Measurements from ENCODE around the gene CATSPER2.

DNA sequence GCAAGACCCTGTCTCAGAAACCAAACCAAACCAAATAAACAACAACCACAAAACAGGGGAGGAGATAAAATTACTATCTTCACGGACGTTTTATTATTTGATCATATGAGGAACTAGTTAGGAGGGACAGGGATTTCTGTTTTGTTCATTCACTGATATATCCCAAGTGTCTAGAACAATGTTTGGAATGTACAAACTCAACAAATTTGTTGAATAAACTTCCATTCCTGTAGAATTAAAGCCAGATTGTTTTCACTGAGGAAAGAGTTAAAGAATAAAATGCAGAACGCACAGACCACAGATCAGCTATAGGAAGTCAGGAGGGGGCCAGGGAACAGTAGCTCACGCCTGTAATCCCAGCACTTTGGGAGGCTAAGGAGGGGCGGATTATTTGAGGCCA is 23.5 kb downstream of the CATSPER2 start:
- TF ChIP-seq, protein P1, sequence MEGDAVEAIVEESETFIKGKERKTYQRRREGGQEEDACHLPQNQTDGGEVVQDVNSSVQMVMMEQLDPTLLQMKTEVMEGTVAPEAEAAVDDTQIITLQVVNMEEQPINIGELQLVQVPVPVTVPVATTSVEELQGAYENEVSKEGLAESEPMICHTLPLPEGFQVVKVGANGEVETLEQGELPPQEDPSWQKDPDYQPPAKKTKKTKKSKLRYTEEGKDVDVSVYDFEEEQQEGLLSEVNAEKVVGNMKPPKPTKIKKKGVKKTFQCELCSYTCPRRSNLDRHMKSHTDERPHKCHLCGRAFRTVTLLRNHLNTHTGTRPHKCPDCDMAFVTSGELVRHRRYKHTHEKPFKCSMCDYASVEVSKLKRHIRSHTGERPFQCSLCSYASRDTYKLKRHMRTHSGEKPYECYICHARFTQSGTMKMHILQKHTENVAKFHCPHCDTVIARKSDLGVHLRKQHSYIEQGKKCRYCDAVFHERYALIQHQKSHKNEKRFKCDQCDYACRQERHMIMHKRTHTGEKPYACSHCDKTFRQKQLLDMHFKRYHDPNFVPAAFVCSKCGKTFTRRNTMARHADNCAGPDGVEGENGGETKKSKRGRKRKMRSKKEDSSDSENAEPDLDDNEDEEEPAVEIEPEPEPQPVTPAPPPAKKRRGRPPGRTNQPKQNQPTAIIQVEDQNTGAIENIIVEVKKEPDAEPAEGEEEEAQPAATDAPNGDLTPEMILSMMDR (IDR thresholded peaks at IDR 0.05; ENCODE audit: poor library complexity, severe bottlenecking) = no peak
- TF ChIP-seq TAF1 (IDR thresholded peaks at IDR 0.05; ENCODE audit: low read depth) (no peak), EZH2 (IDR thresholded peaks at IDR 0.05; ENCODE audit: borderline replicate concordance, insufficient read depth, low read length, poor library complexity, severe bottlenecking) (no peak), SMC3 (conservative IDR thresholded peaks at IDR 0.05; ENCODE audit: poor library complexity) (no peak), POLR2AphosphoS5 (IDR thresholded peaks at IDR 0.05) (no peak)

Data from neural cell (in vitro differentiated cells).